GM19395 (cell line): ENCODE results near the gene LRP5.

Experiments used
- ATAC-seq: cut with Tn5 transposase; IDR thresholded peaks from one replicate; pipeline ENCODE4 v1.9.1; 2021; ENCODE audit warnings: mild to moderate bottlenecking, moderate library complexity; ENCODE audit not compliant: unreplicated experiment

Gene LRP5

DNA sequence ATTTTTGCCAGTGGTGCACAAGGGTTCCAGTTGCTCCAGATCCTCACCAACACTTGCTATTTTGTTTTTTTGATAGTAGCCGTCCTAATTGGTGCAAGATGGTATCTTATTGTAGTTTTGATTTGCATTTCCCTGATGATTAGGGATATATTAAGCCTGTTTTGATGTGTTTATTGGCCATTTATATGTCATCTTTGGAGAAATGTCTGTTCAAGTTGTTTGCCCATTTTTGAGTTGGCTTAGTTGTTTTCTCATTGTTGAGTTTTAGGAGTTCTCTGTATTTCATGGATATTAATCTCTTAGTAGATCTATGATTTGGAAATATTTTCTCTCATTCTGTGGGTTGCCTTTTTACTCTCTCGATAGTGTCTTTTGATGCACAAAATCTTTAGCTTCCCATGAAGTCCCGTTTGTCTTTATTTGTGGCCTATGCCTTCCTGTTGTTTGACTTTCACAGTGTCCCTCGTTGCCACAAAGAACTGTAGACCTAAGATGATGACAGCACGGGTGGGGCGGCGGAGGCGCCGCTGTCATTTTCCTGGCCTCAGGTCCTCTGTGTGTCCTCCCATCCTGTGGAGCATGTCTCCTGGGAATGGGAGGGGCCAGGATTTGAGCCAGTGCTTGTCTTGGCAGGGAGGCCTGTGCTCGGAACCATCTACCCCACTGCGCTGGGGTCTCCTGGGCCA, 33.5 kb downstream of the LRP5 start:
- no peak for ATAC-seq

DNA sequence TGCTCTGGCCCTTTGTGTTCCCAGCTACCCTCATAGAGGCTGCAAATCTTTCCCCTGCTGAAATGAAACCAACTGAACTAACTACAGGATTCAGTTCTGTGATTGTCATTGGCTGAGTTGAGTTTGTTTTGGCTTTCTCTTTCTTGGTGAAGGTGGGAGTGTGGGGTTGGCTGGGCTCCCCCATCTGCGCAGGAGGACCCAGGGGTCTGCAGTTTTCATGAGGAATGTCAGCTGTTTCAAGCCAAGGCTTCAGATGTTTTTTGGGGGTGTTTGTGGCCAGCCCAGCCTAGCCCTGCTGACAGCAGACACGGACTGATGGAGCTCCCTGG, 34.0 kb downstream of the LRP5 start:
- ATAC-seq, result no peak

DNA sequence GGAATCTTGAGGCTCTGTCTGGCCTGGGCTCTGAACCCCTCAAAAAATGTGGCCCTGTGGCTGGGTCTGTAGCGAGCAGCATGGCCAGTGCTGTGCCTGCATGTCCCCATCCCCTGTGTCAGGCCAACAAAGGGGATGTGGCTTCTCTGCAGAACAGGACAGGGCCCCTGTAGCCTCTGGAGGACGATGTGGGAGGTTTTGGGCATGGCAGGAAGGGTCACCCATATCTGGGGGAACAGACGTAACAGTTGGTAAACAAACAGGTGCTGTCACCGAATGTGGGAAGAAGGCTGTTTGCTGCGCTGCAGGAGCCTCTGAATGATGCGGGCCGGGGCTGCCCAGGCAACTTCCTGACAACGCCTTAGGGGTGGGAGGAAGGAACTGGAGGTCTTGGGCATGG, 35.0 kb downstream of the LRP5 start:
- ATAC-seq, result no peak

DNA sequence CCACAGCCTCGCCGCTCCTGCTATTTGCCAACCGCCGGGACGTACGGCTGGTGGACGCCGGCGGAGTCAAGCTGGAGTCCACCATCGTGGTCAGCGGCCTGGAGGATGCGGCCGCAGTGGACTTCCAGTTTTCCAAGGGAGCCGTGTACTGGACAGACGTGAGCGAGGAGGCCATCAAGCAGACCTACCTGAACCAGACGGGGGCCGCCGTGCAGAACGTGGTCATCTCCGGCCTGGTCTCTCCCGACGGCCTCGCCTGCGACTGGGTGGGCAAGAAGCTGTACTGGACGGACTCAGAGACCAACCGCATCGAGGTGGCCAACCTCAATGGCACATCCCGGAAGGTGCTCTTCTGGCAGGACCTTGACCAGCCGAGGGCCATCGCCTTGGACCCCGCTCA, 35.5 kb downstream of the LRP5 start:
- no peak for ATAC-seq

DNA sequence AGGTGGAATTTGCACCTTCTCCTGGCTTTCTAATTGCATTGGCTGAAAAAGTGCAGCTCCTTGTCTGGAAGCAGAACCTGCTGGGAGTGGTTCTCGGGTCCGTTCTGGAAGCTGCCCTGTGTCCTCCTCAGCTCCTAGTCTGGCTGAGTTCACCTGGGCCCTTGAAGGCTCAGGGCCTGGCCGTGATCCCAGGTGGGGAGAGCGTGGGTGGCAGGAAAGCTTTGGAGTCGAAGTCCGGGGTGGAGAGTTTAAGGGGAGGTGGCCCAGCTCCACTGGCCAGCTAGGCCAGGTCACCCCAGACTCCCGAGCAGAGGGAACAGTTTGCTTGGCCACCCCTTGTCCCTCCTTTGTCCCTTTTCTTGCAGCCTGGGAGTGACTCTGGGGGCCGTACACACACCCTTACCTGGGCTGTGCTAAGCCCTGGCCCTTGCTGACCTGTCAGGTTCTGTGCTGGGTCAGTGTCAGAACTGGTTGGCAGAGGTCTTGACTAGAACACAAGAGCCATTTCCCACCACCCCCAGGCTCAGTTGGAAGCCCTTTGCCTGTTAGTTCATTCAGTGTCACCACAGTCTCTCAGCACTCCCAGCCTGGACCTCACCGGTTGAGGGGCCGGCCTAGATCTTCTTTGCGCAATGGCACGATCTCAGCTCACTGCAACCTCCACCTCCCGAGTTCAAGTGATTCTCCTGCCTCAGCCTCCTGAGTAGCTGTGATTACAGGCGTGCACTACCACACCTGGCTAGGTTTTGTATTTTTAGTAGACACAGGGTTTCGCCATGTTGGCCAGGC, 37.3 kb downstream of the LRP5 start:
- no peak for ATAC-seq

DNA sequence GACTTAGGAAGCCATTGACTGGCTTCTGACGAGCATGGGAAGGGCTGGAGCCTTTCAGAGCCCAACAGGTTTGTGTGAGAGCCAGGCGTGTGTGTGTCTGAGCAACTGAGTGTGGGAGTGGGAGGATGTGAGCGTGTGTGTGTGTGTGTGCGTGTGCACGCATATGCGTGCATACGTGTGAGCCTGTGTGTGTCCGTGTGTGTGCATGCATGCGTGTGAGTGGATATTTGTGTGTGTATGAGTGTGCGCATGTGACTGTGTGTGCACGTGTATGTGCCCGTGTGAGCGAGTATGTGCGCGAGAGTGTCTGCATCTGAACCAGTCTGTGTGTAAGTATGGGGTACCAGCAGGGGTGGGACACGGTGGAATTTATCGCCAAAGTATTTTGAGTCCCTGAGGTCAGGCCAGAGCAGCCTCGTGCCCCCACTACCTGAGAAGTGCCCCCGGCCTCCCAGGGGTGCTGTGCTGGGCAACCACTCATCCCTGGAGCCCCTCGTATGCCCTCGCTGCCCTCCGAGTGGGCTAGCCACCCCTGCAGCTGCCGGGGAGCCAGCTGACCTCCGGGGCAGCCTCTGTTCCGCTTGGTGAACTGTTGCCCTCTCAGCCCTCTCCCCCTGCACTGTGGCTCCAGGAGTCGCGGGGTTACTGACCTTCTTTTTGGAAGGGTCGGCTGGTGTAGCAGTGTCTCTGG, 38.5 kb downstream of the LRP5 start:
- ATAC-seq, result no peak

DNA sequence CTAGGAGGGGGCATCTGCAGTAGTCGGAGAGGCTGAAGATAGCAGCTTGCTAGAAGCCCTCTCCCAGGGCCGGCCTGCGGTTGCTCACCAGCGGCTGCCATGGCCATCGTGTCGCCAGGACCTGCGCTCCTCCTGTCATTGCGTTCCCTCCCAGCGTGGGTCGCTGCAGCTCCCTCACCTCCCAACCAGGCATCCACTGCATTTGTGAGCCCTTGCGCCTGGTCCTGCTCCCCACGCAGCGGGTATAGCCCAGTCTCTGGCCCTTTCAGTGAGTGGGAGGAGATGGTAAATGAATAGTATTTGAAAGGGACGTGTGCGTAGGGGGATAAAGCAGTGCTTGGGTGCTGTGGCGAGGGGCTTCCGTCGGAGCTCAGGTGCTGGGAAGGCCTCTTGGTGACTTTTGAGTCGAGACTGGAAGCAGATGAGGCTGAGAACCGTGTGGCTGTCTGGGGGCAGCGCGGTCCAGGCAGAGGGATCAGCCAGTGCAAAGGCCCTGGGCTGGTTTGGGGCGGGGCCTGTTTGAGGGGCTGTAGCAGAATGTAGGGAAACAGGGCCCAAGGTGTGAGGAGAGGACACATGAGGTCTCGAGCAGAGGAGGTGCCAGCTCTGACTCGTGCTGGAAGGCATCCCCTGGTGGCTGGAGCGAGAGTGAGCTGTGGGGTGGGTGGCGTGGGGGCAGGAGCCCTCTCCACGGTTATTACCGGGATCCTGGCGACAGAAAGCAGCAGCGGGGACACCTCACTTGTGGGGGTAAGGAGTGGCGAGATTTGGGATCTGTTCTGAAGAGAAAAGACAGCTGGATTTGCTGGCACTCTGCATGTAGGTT, 39.3 kb downstream of the LRP5 start:
- no peak for ATAC-seq

DNA sequence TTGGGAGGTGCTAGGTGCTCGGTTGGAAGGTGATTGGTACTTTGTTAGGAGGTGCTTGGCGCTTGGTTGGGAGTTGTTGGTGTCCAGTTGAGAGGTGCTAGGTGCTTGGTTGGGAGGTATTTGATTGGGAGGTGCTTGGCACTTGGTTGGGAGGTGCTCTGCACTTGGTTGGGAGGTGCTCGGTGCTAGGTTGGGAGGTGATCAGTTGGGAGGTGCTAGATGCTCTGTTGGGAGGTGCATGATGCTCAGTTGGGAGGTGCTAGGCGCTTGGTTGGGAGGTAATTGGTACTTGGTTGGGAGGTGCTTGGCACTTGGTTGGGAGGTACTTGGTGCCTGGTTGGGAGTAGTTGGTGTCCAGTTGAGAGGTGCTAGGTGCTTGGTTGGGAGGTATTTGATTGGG, 40.2 kb downstream of the LRP5 start:
- no peak for ATAC-seq

DNA sequence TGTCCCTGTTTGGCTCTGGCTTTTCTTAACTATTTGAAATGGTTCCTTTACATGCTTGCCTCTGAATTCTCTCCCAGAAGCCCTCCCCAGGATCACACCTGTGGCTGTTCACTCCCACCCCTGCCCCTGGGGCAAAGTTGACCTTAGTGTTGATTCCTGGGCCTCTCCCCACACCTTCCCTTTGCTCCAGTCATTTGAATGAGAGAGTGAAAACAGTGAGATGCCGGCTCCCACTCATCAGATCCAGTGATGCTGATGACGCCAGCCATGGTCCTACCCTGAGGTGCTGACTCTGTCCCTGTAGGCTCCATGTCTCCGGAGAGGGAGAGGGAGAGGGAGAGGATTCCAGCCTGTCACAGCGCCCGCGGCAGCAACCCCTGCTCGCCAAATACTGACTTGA, 40.7 kb downstream of the LRP5 start:
- ATAC-seq, result no peak

DNA sequence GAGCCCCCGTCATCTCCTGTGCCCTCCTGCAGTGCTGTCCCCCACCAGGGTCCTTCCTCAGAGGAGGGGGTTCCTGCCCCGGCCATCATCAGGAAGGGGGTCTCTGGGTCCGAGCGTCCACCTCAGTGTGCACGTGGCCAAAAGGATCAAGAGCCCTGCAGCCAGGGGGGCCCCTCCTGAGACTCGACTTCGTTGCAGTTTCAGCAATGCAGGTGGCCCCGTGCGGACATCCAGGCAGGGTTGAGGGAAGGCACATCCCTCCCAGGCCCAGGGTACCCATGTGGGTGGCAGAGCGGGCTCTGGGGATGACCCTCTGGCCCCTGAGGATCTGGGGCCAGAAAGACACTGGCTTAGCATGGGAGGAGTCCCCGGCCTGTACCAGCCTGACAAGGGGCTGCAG, 41.3 kb downstream of the LRP5 start:
- ATAC-seq, result no peak

DNA sequence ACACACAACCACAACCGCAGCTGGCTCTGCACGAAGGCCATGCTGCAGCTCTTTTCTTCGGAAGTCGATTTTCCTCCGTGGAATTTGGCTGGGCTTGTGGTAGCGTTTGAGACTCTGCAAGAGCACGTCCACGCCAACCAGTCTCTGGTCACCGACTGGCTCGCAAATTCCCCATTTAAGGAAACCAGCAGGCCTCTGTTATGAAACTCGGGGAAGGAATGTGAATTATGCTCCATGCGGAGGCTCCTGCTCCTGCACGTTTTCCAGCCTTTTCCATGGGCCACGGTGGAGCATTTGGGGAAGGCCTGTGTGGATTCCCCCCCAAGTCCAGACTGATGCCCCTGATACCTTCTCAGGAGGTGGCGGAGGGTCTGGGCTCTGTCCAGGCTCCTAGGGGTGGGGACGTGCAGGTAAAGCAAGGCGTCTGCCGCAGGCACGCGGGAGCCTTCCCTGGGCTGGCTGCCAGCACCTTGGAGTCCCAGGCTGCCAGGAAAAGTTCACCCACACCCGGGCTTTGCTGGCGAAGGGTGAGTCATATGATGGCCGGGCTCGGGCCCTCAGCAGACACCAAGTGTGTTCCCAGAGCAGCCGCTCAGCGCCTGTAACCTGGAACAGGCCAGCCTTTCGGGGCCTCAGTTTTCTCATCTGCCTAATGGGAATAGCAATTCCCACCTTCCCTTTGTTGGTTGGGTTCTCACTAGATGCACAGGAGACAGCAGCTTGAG, 41.9 kb downstream of the LRP5 start:
- no peak for ATAC-seq

DNA sequence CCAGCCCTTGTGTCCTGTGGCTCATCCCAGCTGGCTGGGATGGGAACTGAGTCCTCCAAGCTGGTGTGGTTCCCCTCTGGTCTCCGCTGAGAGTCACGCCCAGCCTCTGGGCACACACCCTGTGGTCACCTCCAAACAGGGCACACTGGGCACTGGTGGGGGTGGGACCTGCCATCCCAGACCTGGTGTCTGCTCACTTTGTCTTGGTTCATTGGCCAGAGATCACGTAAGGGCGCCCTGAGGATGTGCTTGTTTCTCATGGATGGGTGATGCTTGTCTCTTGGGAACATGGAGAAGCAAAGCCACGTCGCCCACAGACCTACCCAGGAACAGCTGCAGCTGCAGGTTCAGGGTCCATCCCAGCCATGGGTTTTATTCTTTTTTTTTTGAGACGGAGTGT, 43.1 kb downstream of the LRP5 start:
- no peak for ATAC-seq

DNA sequence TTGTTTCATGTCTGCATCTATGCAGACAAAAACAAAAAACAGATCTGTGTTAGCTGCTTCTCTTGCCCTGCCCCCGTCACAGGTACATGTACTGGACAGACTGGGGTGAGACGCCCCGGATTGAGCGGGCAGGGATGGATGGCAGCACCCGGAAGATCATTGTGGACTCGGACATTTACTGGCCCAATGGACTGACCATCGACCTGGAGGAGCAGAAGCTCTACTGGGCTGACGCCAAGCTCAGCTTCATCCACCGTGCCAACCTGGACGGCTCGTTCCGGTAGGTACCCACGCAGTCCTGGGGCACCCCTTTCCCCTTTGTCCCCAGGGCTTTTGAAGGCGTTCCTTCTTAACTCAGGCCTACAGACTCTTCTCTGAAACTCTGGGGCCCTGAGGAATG, 45.2 kb downstream of the LRP5 start:
- ATAC-seq, result no peak

DNA sequence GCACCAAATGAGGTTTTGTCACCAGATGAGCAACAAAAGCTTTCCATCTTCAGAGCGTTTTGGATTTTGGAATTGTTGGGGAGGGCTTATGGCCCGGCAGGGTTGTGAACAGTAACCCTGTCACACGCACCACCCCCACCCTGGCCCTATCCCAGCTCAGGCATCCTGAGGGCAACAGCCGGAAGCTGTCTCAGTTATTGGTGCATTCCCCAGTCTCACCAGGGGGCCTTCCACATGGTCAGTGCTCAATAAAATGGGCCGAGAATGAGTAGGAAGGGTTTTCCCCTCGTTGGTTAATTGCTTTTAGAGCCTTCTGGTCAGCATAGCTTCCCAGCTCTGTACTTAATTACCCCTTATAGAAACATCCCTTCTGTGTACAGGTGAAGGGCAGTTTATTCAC, 46.0 kb downstream of the LRP5 start:
- ATAC-seq, result no peak

DNA sequence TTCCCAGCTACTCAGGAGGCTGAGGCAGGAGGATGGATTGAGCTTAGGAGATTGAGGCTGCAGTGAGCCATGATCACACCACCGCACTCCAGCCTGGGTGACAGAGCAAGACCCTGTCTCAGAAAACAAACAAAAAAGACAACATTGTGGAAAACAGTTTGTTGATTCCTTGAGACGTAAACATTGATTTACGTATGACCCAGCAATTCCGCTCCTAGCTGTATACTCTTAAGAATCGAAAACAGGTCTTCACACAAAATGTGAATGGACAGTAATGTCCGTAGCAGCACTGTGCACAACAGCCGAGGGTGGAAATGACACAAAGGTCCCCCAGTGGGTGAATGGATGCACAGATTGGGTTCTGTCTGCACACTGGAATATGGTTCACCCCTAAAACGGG, 49.3 kb downstream of the LRP5 start:
- ATAC-seq, result no peak

DNA sequence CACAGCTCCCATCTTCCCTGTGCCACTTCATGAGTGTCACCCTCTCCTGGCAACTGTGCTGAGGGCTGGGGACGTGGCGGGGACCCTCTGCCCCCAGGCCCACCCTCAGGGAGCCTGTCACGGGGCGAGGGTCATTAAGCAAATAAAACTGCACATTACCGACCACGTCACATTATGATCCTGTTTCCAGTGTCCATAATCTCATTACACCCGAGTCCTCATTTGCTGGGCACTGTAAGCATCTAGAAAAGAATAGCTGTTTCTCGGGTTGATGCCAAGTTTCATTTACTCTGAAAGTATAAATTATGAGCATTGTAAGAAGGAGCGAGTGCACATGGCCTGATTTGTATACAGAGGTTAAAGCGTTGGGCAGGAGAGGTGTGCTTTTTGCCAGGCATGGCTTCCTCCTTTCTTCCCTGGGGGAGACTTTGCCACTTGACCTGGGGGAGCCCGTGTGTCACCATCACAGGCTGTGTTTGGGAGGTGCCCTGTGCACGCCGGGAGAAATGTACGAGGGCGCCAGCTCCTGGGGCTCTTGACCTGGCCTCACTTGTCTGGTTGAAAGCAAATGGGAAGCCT, 50.5 kb downstream of the LRP5 start:
- no peak for ATAC-seq

DNA sequence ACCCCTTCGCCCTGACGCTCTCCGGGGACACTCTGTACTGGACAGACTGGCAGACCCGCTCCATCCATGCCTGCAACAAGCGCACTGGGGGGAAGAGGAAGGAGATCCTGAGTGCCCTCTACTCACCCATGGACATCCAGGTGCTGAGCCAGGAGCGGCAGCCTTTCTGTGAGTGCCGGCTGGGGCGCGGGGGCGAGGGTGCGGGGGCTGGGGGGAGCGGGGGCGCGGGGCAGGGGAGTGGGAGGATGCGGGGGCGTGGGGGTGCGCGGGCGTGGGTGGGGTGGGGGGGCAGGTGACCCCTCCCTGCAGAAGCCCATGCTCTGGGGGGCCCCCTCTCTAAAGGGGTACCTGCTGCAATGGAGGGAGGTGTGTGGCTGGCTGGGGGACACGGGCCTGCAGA, 51.4 kb downstream of the LRP5 start:
- no peak for ATAC-seq

DNA sequence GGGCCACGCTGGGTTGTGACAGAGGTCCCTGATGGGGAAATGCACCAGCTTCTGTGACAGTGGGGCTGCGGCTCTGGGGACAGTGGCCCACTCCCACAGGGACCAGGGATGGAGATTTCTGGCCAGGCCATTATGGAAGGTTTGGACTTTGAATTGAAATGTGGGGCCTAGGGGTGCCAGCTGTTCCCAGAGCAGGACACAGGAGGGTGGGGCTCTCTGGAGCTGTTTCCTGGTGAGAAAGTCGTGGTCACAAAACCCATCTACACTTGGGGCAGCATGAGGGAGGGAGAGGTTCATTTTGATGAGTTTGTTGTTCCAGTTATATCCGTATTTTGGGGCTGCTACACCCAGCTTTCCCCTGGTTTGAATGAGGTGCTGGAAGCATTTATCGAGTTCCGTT, 52.2 kb downstream of the LRP5 start:
- no peak for ATAC-seq

DNA sequence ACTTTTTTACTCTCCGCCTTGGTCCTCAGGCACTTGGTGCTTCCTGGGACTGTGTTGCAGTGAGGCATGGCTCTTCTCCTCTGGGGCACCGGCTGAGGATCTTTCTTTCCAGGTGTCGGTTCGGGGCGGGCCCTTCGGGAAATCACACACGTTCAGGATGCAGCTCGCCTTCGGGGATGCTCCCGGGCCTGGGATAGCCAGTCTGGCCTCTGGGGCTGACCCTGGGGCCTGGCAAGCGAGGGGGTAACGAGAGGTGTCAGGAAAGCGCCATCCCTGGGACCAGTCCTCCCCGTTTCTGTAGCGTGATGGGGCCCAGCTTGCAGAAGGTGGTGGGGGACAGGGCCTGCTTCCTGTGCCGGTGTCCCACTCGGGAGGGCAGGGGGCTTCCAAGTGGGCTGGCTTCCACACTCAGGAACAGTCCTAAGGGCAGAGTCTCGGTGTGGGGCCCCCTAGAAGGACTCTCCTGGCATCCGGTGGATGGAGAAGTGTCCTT, 53.6 kb downstream of the LRP5 start:
- no peak for ATAC-seq

DNA sequence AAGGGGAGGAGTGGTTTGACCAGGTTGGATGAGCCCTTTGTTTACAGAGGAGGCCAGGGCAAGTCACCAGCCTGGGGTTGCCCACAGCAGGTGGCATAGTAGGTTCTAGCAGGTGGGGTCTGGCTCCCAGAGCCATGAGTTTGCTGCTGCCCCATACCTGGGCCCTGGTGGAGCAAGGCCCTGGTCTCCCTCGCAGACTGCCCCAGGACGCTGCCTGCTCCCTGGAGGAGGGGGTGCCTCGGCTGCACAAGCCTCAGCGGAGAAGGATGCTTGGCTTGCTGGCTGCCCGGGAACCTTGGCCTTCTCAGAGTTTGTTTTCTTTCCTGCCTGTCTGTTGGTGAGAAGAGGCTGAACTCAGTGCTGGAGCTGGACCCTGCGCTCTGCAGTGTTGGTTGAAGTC, 54.9 kb downstream of the LRP5 start:
- no peak for ATAC-seq
